Kidney glomerular epithelial cell (primary cell): Measurements from ENCODE around the gene PSRC1.

ENCODE experiments used
- DNase-seq: peaks from one replicate; lab custom pipeline; 2025; lab: John Stamatoyannopoulos, UW

Gene PSRC1

DNA sequence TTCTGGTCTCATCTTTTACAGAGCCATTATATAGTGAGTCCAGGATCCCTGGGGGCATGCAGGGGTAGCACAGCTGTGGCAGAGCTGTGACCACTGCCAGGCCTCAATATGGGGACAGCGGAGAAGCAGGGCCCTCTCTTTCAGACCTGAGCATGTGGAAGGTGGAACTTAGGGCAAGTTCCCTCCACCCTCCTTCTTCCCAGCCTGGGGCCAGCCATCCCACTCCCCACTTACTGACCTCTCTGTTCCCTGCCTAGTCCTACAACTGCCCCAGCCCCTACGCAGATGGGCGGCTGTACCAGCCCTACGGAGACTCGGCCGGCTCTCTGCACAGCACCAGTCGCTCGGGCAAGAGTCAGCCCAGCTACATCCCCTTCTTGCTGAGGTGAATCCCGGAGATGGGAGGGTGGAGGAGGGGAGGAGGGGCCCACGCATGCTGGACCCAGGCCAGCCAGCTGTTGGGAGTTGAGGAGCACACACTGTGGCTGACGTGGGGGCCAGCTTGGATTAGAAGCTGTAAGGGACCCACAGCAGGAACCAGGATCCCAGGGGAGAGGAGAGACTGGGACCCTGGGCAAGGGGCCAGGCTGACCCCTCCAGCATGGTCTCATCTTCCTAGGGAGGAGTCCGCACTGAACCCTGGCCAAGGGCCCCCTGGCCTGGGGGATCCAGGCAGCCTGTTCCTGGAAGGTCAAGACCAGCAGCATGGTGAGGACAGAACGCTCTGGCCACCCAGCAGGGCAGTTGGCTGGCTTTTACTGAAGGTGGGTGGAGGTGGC, 10.7 kb downstream of the PSRC1 start:
- no peak for DNase-seq

GRCh38 chr1:109271458-109271857, 11.5 kb downstream of the PSRC1 start:
- no peak for DNase-seq

DNA sequence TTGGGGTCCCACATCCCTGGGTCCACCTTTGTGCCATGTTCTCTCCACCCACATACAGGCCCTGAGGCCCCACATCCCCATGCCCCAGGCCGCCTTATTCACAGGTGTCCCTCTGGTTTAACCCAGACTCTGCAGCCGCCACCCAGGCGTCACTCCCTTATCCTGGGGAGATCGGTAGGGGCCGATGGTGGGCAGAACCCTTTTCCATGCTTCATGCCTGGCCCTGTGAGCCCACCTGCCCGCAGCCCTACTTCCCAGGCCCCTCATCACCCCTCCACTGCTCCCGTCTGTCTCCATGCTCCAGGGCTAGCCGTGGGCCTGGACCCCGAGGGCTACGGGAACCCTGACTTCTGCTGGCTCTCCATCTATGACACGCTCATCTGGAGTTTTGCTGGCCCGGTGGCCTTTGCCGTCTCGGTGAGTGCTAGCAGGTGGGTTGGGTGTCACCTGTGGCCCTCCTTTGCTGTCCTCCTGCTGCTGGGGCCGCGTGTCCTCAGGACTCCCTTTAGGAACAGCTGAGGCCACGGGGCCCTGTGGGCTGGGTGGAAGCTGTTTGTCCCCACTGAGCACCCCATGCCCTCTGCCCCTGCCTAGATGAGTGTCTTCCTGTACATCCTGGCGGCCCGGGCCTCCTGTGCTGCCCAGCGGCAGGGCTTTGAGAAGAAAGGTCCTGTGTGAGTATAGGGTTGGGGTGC, 12.2 kb downstream of the PSRC1 start:
- no peak for DNase-seq

DNA sequence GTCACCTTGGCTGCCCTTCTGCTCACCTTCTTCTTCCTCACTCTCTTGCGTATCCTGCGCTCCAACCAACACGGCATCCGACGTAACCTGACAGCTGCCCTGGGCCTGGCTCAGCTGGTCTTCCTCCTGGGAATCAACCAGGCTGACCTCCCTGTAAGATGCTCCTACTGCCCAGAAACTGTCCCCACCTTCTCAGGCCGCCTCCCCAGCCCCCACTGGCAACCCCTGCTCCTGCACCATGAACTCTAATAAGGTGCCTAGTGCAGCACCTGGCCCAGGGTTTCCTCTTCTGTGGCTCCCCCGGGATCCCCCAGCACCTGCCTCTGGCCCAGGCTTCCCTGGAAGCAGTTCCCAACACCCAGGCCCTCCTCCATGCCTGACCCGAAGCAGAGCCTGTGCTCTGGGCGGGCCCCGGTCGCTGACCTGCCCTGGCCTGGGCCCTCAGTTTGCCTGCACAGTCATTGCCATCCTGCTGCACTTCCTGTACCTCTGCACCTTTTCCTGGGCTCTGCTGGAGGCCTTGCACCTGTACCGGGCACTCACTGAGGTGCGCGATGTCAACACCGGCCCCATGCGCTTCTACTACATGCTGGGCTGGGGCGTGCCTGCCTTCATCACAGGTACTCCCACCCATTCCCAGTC, 12.8 kb downstream of the PSRC1 start:
- DNase-seq = no peak

DNA sequence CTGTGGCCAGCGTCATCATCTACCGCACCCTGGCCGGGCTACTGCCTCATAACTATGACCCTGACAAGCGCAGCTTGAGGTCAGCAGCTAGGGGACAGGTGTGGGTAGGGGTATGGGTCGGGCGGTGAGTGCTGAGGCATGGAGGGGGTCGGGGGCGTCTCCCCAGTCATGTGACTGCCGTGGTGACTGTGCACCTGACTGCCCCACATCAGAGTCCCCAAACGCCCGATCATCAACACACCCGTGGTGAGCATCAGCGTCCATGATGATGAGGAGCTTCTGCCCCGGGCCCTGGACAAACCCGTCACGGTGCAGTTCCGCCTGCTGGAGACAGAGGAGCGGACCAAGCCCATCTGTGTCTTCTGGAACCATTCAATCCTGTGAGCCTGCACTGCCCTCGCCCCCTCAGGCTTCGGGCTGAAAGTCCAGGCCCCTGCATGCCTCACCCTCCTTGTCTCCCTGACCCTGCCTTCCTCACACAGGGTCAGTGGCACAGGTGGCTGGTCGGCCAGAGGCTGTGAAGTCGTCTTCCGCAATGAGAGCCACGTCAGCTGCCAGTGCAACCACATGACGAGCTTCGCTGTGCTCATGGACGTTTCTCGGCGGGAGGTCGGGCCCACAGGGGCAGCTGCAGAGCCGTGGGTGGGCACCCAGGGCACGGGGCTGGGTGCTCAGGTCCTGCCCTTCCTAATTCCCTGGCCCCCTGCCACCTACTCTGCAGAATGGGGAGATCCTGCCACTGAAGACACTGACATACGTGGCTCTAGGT, 13.5 kb downstream of the PSRC1 start:
- no peak for DNase-seq

GRCh38 chr1:109268431-109269211, 14.3 kb downstream of the PSRC1 start:
- no peak for DNase-seq

- no peak for DNase-seq
Observed at GRCh38 chr1:109267743-109268300, 15.1 kb downstream of the PSRC1 start.

GRCh38 chr1:109266965-109267364, 16.0 kb downstream of the PSRC1 start:
- no peak for DNase-seq

GRCh38 chr1:109265741-109266330, 17.1 kb downstream of the PSRC1 start:
- DNase-seq = no peak

DNA sequence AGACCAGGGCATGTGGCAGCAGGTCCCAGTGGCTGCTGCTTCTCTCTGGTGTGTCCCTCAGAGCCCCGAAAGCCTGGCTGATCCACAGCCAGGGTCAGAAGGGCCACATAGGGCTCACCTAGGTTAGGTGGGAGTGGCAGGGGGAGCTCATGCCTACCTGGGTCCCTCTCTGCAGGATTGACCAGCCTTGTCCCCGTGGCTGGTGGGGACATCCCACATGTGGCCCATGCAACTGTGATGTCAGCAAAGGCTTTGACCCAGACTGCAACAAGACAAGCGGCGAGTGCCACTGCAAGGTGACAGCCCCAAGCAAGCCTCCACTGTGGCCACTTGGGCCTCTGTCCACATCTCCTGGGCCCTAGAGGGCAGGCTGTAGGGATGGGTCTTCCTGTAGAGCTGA, 17.9 kb downstream of the PSRC1 start:
- no peak for DNase-seq

- DNase-seq = no peak
Observed at GRCh38 chr1:109264379-109264755, 18.6 kb downstream of the PSRC1 start.

DNA sequence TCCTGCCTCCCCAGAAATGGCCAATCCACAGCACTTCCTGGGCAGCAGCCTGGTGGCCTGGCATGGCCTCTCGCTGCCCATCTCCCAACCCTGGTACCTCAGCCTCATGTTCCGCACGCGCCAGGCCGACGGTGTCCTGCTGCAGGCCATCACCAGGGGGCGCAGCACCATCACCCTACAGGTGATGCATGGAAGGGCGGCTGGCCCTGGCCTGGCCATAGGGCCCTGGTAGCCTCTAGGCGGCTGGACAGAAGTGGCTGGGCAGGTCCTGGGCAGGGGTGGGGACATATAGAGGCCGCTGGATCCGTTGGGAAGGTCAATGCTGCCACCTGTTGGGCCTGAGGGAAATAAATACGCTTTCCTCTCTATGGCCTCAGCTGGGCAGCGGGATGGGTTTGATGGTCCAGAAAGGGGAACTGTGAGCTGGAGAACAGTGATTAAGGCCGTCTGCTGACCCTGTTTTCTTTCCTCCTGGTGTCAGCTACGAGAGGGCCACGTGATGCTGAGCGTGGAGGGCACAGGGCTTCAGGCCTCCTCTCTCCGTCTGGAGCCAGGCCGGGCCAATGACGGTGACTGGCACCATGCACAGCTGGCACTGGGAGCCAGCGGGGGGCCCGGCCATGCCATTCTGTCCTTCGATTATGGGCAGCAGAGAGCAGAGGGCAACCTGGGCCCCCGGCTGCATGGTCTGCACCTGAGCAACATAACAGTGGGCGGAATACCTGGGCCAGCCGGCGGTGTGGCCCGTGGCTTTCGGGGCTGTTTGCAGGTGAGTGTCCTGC, 19.2 kb downstream of the PSRC1 start:
- peak; percentile 74 for DNase-seq

- DNase-seq = no peak
Observed at GRCh38 chr1:109263234-109263596, 19.7 kb downstream of the PSRC1 start.

GRCh38 chr1:109262231-109263055, 20.5 kb downstream of the PSRC1 start:
- DNase-seq = no peak

DNA sequence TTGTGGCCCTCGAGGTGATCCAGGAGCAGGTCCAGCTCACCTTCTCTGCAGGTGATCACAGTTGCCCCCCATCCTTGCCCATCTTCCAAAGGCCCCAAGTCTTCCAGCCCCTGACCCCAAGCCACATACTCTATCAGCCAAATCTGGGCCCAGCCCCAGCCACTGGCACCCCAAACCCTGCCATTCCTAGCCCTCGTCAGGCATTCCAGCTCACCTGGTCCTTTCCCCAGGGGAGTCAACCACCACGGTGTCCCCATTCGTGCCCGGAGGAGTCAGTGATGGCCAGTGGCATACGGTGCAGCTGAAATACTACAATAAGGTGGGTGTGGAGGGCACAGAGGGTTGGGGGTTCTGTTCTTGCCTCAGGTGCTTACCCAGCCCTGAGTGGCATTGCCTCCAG, 21.4 kb downstream of the PSRC1 start:
- DNase-seq = no peak

DNA sequence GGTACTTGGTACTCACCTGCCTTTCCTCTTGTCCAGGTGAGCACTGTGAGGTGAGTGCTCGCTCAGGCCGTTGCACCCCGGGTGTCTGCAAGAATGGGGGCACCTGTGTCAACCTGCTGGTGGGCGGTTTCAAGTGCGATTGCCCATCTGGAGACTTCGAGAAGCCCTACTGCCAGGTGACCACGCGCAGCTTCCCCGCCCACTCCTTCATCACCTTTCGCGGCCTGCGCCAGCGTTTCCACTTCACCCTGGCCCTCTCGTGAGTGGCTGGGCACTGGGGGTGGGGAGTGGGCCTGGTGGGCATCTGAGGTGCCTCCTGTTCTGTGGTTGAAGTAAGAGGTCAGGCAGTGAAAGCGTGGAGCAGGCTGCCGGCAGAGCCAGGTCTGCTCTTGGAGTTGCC, 21.9 kb downstream of the PSRC1 start:
- DNase-seq = no peak

- DNase-seq = no peak
Observed at GRCh38 chr1:109259674-109260557, 23.0 kb downstream of the PSRC1 start.
